Testis (tissue), 2 donors: ENCODE measurements around the gene OR6A2.

ENCODE experiments used
- POLR2A ChIP-seq: fragments of 450-650 bp; IDR thresholded peaks from one replicate; pipeline ENCODE4 v1.6.1; 2017; ENCODE audit warnings: antibody characterized with exemption, mild to moderate bottlenecking, moderate library complexity
- TF ChIP-seq, protein P1 (sequence below), 3 experiments: fragments of 450-650 bp in 2 of 3; fragments of 200-600 bp in 1 of 3; sonication (generic) in 1 of 3; IDR thresholded peaks; one replicate each; pipeline ENCODE4 v1.5.1; 2016 to 2019; ENCODE audit warnings: antibody characterized with exemption in 3 of 3, mild to moderate bottlenecking in 2 of 3, moderate library complexity in 1 of 3

- TF ChIP-seq, protein P1, sequence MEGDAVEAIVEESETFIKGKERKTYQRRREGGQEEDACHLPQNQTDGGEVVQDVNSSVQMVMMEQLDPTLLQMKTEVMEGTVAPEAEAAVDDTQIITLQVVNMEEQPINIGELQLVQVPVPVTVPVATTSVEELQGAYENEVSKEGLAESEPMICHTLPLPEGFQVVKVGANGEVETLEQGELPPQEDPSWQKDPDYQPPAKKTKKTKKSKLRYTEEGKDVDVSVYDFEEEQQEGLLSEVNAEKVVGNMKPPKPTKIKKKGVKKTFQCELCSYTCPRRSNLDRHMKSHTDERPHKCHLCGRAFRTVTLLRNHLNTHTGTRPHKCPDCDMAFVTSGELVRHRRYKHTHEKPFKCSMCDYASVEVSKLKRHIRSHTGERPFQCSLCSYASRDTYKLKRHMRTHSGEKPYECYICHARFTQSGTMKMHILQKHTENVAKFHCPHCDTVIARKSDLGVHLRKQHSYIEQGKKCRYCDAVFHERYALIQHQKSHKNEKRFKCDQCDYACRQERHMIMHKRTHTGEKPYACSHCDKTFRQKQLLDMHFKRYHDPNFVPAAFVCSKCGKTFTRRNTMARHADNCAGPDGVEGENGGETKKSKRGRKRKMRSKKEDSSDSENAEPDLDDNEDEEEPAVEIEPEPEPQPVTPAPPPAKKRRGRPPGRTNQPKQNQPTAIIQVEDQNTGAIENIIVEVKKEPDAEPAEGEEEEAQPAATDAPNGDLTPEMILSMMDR (IDR thresholded peaks at IDR 0.05) = no peak
- TF ChIP-seq POLR2A = no peak
Measured at GRCh38 chr11:6813656-6814055, 14.2 kb upstream of the OR6A2 start.
